ENCODE results near the gene CZIB. TPM values are rescaled to one million over a fixed set of nuclear protein-coding genes. Genes with fewer than 3 reads are reported as not detected.

Gene CZIB
- total RNA-seq, 1 donor from 2014 or later, result 60.2 TPM

DNA sequence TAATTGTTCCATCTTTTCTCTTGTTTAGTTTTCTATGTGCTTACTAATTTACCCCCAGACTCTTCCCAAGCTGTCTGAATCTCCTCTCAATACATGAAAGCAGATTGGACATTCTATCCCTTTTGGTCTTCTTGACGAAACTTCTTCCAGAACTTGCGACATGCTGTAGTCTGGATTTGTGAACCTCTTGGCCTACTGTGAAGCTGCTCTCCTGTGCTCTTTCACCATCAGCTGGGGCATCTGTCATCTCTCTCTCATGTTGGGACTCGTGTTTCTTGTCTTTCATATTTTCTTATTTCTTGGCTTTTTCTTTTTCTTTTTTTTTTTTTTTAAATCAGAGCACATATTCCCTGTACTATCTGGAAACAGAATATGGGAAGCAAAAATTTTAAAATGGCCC, 17.0 kb downstream of the CZIB start:
- H3K4me1 ChIP-seq, result peaks cover 6% of the 10 kb centered on the region
- no peaks in the 10 kb centered on the region for H3K27me3 ChIP-seq (ENCODE audit: low read depth)
- DNase-seq (no peak), ATAC-seq (no peak)
- no peak overlapping the region for H3K27ac ChIP-seq
- TF ChIP-seq, protein P1, sequence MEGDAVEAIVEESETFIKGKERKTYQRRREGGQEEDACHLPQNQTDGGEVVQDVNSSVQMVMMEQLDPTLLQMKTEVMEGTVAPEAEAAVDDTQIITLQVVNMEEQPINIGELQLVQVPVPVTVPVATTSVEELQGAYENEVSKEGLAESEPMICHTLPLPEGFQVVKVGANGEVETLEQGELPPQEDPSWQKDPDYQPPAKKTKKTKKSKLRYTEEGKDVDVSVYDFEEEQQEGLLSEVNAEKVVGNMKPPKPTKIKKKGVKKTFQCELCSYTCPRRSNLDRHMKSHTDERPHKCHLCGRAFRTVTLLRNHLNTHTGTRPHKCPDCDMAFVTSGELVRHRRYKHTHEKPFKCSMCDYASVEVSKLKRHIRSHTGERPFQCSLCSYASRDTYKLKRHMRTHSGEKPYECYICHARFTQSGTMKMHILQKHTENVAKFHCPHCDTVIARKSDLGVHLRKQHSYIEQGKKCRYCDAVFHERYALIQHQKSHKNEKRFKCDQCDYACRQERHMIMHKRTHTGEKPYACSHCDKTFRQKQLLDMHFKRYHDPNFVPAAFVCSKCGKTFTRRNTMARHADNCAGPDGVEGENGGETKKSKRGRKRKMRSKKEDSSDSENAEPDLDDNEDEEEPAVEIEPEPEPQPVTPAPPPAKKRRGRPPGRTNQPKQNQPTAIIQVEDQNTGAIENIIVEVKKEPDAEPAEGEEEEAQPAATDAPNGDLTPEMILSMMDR (IDR thresholded peaks at IDR 0.05), result no peak
- no peak overlapping the region for H3K4me3 ChIP-seq
- intact Hi-C loops (cut with DNase I), result no loop called here
- peaks cover 75% of the 10 kb centered on the region for H3K36me3 ChIP-seq
- peaks cover 7% of the 10 kb centered on the region for H3K9me3 ChIP-seq

DNA sequence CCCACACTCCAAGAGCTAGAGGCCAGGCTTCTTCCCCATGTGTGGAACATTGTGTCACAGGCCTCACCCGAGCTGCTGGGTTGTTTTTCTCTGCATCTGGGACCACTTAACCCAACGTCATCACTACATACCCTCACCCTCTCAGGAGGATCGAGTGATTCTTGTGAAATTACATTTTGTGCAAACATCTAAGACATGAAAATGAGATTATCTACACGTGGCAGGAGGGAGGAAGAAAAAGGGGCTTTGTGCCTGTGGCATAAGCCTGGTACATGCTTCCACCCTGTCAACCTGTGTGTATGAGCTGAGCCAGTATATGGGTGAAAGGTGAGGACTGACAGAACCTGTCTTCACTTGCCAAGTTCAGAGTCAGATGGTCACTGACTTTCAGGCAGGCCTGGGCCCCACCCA, 22.2 kb downstream of the CZIB start:
- TF ChIP-seq, protein P1 (IDR thresholded peaks at IDR 0.05), result no peak
- DNase-seq (no peak), ATAC-seq (no peak)
- H3K27ac ChIP-seq, result peak overlapping the region; percentile 100
- H3K27me3 ChIP-seq (ENCODE audit: low read depth), result no peaks in the 10 kb centered on the region
- H3K9me3 ChIP-seq, result no peaks in the 10 kb centered on the region
- intact Hi-C loops (cut with DNase I), result no loop called here
- H3K4me1 ChIP-seq, result peaks cover 34% of the 10 kb centered on the region
- peak overlapping the region; percentile 93 for H3K4me3 ChIP-seq
- H3K36me3 ChIP-seq, result peaks cover 28% of the 10 kb centered on the region

DNA sequence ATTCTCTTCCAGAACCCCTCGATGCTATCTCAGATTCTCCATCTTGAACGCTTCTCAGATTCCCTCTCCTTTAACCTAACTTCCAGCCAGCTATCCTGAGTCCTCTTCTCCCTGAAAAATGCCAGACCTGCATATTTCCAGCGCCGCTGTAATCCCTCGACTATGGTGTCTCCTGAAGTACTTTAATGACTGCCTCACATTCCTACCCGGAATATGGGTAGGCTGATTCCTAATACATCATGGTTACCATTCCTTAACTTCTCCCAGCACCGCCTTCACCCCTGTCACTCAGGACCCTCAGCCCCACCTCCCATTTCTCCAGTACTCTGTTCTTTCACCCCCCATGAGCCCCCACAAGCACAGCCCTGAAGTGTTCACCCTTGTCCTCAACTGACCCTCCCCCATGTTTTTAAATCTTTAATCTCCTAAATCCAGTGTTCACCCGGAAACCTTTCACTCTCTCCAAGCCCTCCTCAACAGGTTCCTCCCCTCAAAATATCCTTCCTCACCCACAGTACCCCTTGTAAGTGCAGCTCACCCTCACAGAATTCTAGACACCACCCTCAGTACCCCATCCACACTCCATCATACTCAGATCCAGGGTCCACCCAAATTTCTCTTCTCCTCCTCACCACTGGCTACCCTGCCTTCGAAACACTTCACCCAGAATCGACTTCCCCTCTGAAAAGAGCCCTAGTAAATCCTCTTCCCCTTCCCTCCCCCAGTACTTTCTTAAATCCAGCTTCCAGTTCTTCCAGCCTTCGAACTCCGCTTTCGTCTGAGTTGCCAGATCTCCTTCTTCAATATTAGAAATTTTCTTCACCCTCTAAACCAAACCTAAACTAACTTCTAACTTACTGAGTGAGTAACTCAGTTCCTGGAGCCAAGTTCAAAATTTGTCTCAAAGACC, 22.9 kb downstream of the CZIB start:
- DNase-seq (no peak), ATAC-seq (peak; percentile 14 to 44)
- Histone ChIP-seq H3K4me3 (peak overlapping the region; percentile 93), H3K4me1 (peaks cover 34% of the 10 kb centered on the region), H3K9me3 (no peaks in the 10 kb centered on the region), H3K36me3 (peaks cover 21% of the 10 kb centered on the region), H3K27ac (peak overlapping the region; percentile 100), H3K27me3 (ENCODE audit: low read depth) (no peaks in the 10 kb centered on the region)
- intact Hi-C loops (cut with DNase I), result no loop called here
- TF ChIP-seq, protein P1 (IDR thresholded peaks at IDR 0.05), result no peak

DNA sequence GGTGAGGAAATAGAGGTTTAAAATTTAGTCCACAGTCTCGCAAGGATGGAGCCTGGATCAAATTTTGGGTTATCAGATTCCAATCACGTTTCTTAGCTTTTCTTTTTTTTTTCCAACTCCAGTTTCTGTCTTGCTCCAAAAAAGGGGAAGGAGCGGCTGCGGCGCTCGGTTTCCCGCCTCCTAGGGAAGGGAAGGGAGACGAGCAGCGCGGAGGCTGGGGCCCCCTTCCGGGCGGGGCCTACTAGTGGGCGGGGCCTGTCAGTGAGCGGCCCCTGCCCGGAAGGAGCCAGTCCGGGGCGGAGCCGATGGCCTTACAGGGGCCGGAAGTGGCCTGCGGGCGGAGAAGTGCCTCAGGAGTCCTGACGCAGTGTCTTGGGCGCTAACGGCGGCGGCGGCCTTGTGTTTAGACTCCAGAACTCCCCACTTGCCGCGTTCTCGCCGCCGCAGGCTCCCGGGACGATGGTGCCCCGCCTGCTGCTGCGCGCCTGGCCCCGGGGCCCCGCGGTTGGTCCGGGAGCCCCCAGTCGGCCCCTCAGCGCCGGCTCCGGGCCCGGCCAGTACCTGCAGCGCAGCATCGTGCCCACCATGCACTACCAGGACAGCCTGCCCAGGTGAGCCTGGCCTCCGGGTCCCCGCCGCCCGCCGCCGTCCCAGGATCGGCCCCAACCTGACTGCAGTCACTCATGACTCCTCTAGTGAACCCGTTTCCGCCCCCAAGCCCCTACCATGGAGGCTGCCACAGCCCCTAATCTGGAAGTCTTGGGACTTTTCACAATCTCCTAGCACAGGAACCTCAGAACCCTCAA, 23.7 kb downstream of the CZIB start, which contains the start of gene CPT2:
Gene CPT2, plus strand, starts transcription at position 340 of the 806 bp plus-strand sequence. Its CDS starts 120 bp downstream, at position 460.
- H3K4me1 ChIP-seq, result peaks cover 34% of the 10 kb centered on the region
- TF ChIP-seq, protein P1 (IDR thresholded peaks at IDR 0.05), result peak; percentile 32
- no peaks in the 10 kb centered on the region for H3K9me3 ChIP-seq
- no peaks in the 10 kb centered on the region for H3K27me3 ChIP-seq (ENCODE audit: low read depth)
- intact Hi-C loops (cut with DNase I), result no loop called here
- DNase-seq (peak; percentile 98), ATAC-seq (peak; percentile 99 to 100)
- H3K27ac ChIP-seq, result peak within 1 kb of the TSS; percentile 100
- peak within 1 kb of the TSS; percentile 93 for H3K4me3 ChIP-seq
- peaks cover 12% of the 10 kb centered on the region for H3K36me3 ChIP-seq

DNA sequence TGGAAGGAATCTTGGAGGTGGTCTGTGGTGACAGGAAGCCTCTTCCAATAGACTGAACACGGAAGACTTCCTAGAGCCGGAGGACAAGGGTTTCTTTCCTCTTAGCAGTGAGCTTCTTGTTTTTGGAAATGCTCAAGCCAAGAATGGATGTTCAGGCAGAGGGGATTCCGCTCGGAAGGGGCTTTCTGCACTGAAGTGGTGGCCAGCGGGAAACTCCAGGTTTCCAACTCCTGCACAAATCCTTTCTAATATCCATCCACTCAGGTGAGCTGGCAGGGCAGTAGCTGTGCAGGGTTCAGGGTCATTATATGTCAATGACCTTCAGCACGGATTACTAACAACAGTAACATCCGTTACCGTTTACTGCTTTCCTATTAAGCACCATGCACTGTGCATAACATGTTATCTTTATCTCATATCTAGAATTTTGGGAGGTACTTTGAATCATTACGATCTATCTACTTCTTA, 24.4 kb downstream of the CZIB start:
- Histone ChIP-seq H3K4me3 (peak overlapping the region; percentile 93), H3K27ac (peak overlapping the region; percentile 100), H3K36me3 (peaks cover 6% of the 10 kb centered on the region), H3K9me3 (no peaks in the 10 kb centered on the region), H3K27me3 (ENCODE audit: low read depth) (no peaks in the 10 kb centered on the region), H3K4me1 (peaks cover 34% of the 10 kb centered on the region)
- DNase-seq, result no peak
- peak; percentile 18 to 27 for ATAC-seq
- intact Hi-C loops (cut with DNase I), result no loop called here
- TF ChIP-seq, protein P1 (IDR thresholded peaks at IDR 0.05), result no peak
